Measurements from ENCODE around the gene SLC43A2.

DNA sequence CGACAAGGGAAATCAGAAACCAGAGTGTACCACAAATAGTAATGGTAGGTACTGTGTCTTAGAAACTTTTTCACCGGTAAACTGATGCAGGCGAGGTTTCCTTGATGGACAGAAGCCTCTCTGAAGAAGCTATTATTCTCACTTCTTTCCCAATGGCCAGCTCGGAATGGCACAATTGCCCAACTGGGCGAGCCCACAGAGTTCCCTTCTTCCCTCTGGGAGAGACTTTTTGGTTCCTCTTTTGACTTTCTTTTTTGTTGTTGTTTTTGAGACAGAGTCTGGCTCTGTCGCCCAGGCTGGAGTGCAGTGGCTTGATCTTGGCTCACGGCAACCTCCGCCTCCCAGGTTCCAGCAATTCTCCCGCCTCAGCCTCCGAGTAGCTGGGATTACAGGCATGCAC lies 16.9 kb downstream of the SLC43A2 start:
- TF ChIP-seq YY1 (IDR thresholded peaks at IDR 0.05; ENCODE audit: insufficient read depth, insufficient read length) (no peak), SUZ12 (IDR thresholded peaks at IDR 0.05; ENCODE audit: extremely low read depth, insufficient read depth, insufficient read length) (no peak)
